IgD-negative memory B cell (primary cell): ENCODE measurements around the gene TENM3. TPM values are rescaled to one million over a fixed set of nuclear protein-coding genes. Genes with fewer than 3 reads are reported as not detected.
"Not testable (repeated sequence)": the region's sequence is repeated elsewhere in the genome, so short reads cannot be mapped to it uniquely, and the experiment has no call there.

Experiments used
- H3K27ac Mint-ChIP-seq, 3 donors: one replicate each; pipeline ENCODE4 v1.8.0; 2020 to 2022; ENCODE audit warnings: mild to moderate bottlenecking in 3 of 3, mixed read lengths in 3 of 3, moderate library complexity in 1 of 3
- H3K27me3 Mint-ChIP-seq: one replicate; pipeline ENCODE4 v1.8.0; 2021; ENCODE audit warnings: mixed read lengths
- H3K36me3 Mint-ChIP-seq: one replicate; pipeline ENCODE4 v1.8.0; 2020; ENCODE audit warnings: mild to moderate bottlenecking, mixed read lengths
- H3K4me1 Mint-ChIP-seq, 3 donors: one replicate each; pipeline ENCODE4 v1.8.0; 2020 to 2022; ENCODE audit warnings: mixed read lengths in 3 of 3, mild to moderate bottlenecking in 1 of 3
- H3K4me3 Mint-ChIP-seq, 4 donors: one replicate each; pipeline ENCODE4 v1.8.0; 2020 to 2022; ENCODE audit warnings: mild to moderate bottlenecking in 4 of 4, mixed read lengths in 4 of 4, moderate library complexity in 3 of 4
- H3K9me3 Mint-ChIP-seq, 3 donors: one replicate each; pipeline ENCODE4 v1.8.0; 2020 to 2021; ENCODE audit warnings: mixed read lengths in 3 of 3, mild to moderate bottlenecking in 1 of 3
- polyA plus RNA-seq: library from polyadenylated mRNA; unstranded; fragments of 300-500 nt; fragmentation: Illumina TruSeq; gene quantifications from one replicate; pipeline ENCODE4 v1.2.3, GENCODE V29; 2021

Gene TENM3
- polyA plus RNA-seq, 1 donor from 2014 or later = not detected

GRCh38 chr4:182385897-182386296 is 142.7 kb downstream of the TENM3 start:
- Mint-ChIP-seq H3K27me3 (no peaks in the 10 kb centered on the region), H3K4me3 (no peak overlapping the region), H3K27ac (no peak overlapping the region), H3K9me3 (peaks cover 0 to 4% (median 3%) of the 10 kb centered on the region in 3 donors), H3K36me3 (no peaks in the 10 kb centered on the region), H3K4me1 (no peaks in the 10 kb centered on the region)

GRCh38 chr4:182386576-182386975 is 143.4 kb downstream of the TENM3 start:
- not testable (repeated sequence) for H3K36me3 Mint-ChIP-seq, H3K4me1 Mint-ChIP-seq, H3K9me3 Mint-ChIP-seq, H3K27ac Mint-ChIP-seq, H3K27me3 Mint-ChIP-seq, H3K4me3 Mint-ChIP-seq

- Mint-ChIP-seq H3K27ac (no peak overlapping the region), H3K27me3 (no peaks in the 10 kb centered on the region), H3K9me3 (no peaks in the 10 kb centered on the region), H3K36me3 (no peaks in the 10 kb centered on the region), H3K4me3 (no peak overlapping the region), H3K4me1 (no peaks in the 10 kb centered on the region)
These were observed 148.0 kb downstream of the TENM3 start for GRCh38 chr4:182391111-182391684.

- no peak overlapping the region for H3K4me3 Mint-ChIP-seq
- no peaks in the 10 kb centered on the region for H3K4me1 Mint-ChIP-seq
- H3K9me3 Mint-ChIP-seq = no peaks in the 10 kb centered on the region
- H3K27me3 Mint-ChIP-seq = no peaks in the 10 kb centered on the region
- no peak overlapping the region for H3K27ac Mint-ChIP-seq
- peaks cover 2% of the 10 kb centered on the region for H3K36me3 Mint-ChIP-seq
These were observed 151.0 kb downstream of the TENM3 start for GRCh38 chr4:182394181-182394580.

GRCh38 chr4:182400081-182400480 is 156.9 kb downstream of the TENM3 start:
- Mint-ChIP-seq H3K27ac (no peak overlapping the region), H3K4me1 (no peaks in the 10 kb centered on the region), H3K4me3 (no peak overlapping the region), H3K27me3 (no peaks in the 10 kb centered on the region), H3K9me3 (peaks cover 0 to under 1% (median 0%) of the 10 kb centered on the region in 3 donors), H3K36me3 (peaks cover 2% of the 10 kb centered on the region)

- no peak overlapping the region for H3K4me3 Mint-ChIP-seq
- H3K27ac Mint-ChIP-seq = no peak overlapping the region
- no peaks in the 10 kb centered on the region for H3K27me3 Mint-ChIP-seq
- peaks cover 2% of the 10 kb centered on the region for H3K36me3 Mint-ChIP-seq
- no peaks in the 10 kb centered on the region for H3K4me1 Mint-ChIP-seq
- peaks cover 0 to 4% (median 2%) of the 10 kb centered on the region in 3 donors for H3K9me3 Mint-ChIP-seq
These were observed 157.6 kb downstream of the TENM3 start for GRCh38 chr4:182400790-182401189.

- Mint-ChIP-seq H3K4me1 (no peaks in the 10 kb centered on the region), H3K9me3 (peaks cover 0 to 7% (median 6%) of the 10 kb centered on the region in 3 donors)
These were observed 161.2 kb downstream of the TENM3 start for GRCh38 chr4:182404376-182404775.

GRCh38 chr4:182405087-182405486 is 161.9 kb downstream of the TENM3 start:
- peak overlapping the region in 1 of 3 donors; percentile 63 for H3K27ac Mint-ChIP-seq
- H3K27me3 Mint-ChIP-seq = no peaks in the 10 kb centered on the region
- no peak overlapping the region for H3K4me3 Mint-ChIP-seq
- H3K4me1 Mint-ChIP-seq = no peaks in the 10 kb centered on the region
- no peaks in the 10 kb centered on the region for H3K36me3 Mint-ChIP-seq
- H3K9me3 Mint-ChIP-seq = peaks cover 0 to 7% (median 6%) of the 10 kb centered on the region in 3 donors

More at GRCh38 chr4:182404376-182404775, 161.2 kb downstream of the TENM3 start:
- no peaks in the 10 kb centered on the region for H3K36me3 Mint-ChIP-seq
- H3K27ac Mint-ChIP-seq = no peak overlapping the region
- H3K4me3 Mint-ChIP-seq = no peak overlapping the region
- H3K27me3 Mint-ChIP-seq = no peaks in the 10 kb centered on the region

GRCh38 chr4:182409271-182409670 is 166.1 kb downstream of the TENM3 start:
- Mint-ChIP-seq H3K27ac (no peak overlapping the region), H3K9me3 (peaks cover 4 to 13% (median 8%) of the 10 kb centered on the region in 3 donors), H3K36me3 (no peaks in the 10 kb centered on the region), H3K27me3 (no peaks in the 10 kb centered on the region), H3K4me1 (no peaks in the 10 kb centered on the region), H3K4me3 (no peak overlapping the region)

GRCh38 chr4:182411391-182411790 is 168.2 kb downstream of the TENM3 start:
- H3K27ac Mint-ChIP-seq = no peak overlapping the region
- H3K36me3 Mint-ChIP-seq = no peaks in the 10 kb centered on the region
- H3K27me3 Mint-ChIP-seq = no peaks in the 10 kb centered on the region
- peaks cover 4 to 11% (median 6%) of the 10 kb centered on the region in 3 donors for H3K9me3 Mint-ChIP-seq
- no peaks in the 10 kb centered on the region for H3K4me1 Mint-ChIP-seq
- no peak overlapping the region for H3K4me3 Mint-ChIP-seq

- peaks cover 0 to 2% (median 0%) of the 10 kb centered on the region in 3 donors for H3K4me1 Mint-ChIP-seq
- no peak overlapping the region for H3K27ac Mint-ChIP-seq
- H3K36me3 Mint-ChIP-seq = no peaks in the 10 kb centered on the region
- no peak overlapping the region for H3K4me3 Mint-ChIP-seq
- peaks cover 4 to 9% (median 4%) of the 10 kb centered on the region in 3 donors for H3K9me3 Mint-ChIP-seq
- no peaks in the 10 kb centered on the region for H3K27me3 Mint-ChIP-seq
These were observed 170.3 kb downstream of the TENM3 start for GRCh38 chr4:182413550-182413949.

GRCh38 chr4:182415116-182415515 is 171.9 kb downstream of the TENM3 start:
- Mint-ChIP-seq H3K4me3 (no peak overlapping the region), H3K27ac (no peak overlapping the region), H3K27me3 (no peaks in the 10 kb centered on the region), H3K4me1 (peaks cover 0 to 2% (median 0%) of the 10 kb centered on the region in 3 donors), H3K9me3 (peaks cover 4 to 7% (median 4%) of the 10 kb centered on the region in 3 donors), H3K36me3 (no peaks in the 10 kb centered on the region)

GRCh38 chr4:182416067-182416466 is 172.9 kb downstream of the TENM3 start:
- Mint-ChIP-seq H3K4me1 (peaks cover 0 to 2% (median 0%) of the 10 kb centered on the region in 3 donors), H3K36me3 (no peaks in the 10 kb centered on the region), H3K27ac (no peak overlapping the region), H3K4me3 (no peak overlapping the region), H3K27me3 (no peaks in the 10 kb centered on the region), H3K9me3 (peaks cover 4 to 7% (median 4%) of the 10 kb centered on the region in 3 donors)

GRCh38 chr4:182418054-182418734 is 175.0 kb downstream of the TENM3 start:
- H3K4me1 Mint-ChIP-seq = peaks cover 0 to 2% (median 0%) of the 10 kb centered on the region in 3 donors
- H3K36me3 Mint-ChIP-seq = no peaks in the 10 kb centered on the region
- H3K27me3 Mint-ChIP-seq = no peaks in the 10 kb centered on the region
- H3K9me3 Mint-ChIP-seq = peaks cover 0 to 5% (median 3%) of the 10 kb centered on the region in 3 donors
- H3K4me3 Mint-ChIP-seq = no peak overlapping the region
- no peak overlapping the region for H3K27ac Mint-ChIP-seq

GRCh38 chr4:182420189-182420588 is 177.0 kb downstream of the TENM3 start:
- Mint-ChIP-seq H3K27me3 (no peaks in the 10 kb centered on the region), H3K4me1 (peaks cover 0 to 2% (median 0%) of the 10 kb centered on the region in 3 donors), H3K9me3 (no peaks in the 10 kb centered on the region), H3K4me3 (no peak overlapping the region), H3K36me3 (no peaks in the 10 kb centered on the region), H3K27ac (no peak overlapping the region)

- Mint-ChIP-seq H3K9me3 (no peaks in the 10 kb centered on the region), H3K4me1 (peaks cover 0 to 2% (median 0%) of the 10 kb centered on the region in 3 donors), H3K4me3 (no peak overlapping the region), H3K36me3 (no peaks in the 10 kb centered on the region), H3K27ac (no peak overlapping the region), H3K27me3 (peaks cover 3% of the 10 kb centered on the region)
These were observed 178.6 kb downstream of the TENM3 start for GRCh38 chr4:182421753-182422152.
